ENCODE measurements around the gene SLC1A1. TPM values are rescaled to one million over a fixed set of nuclear protein-coding genes. Genes with fewer than 3 reads are reported as not detected.

The SLC1A1 gene
- total RNA-seq, 4 donors from 2014 or later, result 2.3 to 4.3 (median 3.1) TPM

- no peak for DNase-seq
- WGBS, 2 donors, result 27 to 50% methylated on average over 1 of the region's 1 CpG
- TF ChIP-seq CTCF (IDR thresholded peaks at IDR 0.05) (no peak), POLR2A (IDR thresholded peaks at IDR 0.05) (no peak)
- Histone ChIP-seq H3K27ac (no peak overlapping the region), H3K27me3 (no peaks in the 10 kb centered on the region), H3K9me3 (no peaks in the 10 kb centered on the region), H3K4me1 (peaks cover 0 to 12% (median 0%) of the 10 kb centered on the region in 3 donors), H3K4me3 (no peak overlapping the region), H3K36me3 (peaks cover 0 to 13% (median 0%) of the 10 kb centered on the region in 3 donors)
- intact Hi-C loops (cut with DNase I), result loop anchor here (10.0 kb wide), 1 partner anchor 87 kb away; the partner anchor contains the start of gene SLC1A1
Observed at GRCh38 chr9:4581861-4582565, 91.7 kb downstream of the SLC1A1 start.

GRCh38 chr9:4583001-4583400 is 92.7 kb downstream of the SLC1A1 start:
- intact Hi-C loops (cut with DNase I), result loop anchor here (10.0 kb wide), 1 partner anchor 88 kb away; the partner anchor contains the start of gene SLC1A1
- Histone ChIP-seq H3K4me3 (no peak overlapping the region), H3K27ac (no peak overlapping the region), H3K27me3 (no peaks in the 10 kb centered on the region), H3K9me3 (no peaks in the 10 kb centered on the region), H3K4me1 (peaks cover 0 to 12% (median 0%) of the 10 kb centered on the region in 3 donors), H3K36me3 (peaks cover 0 to 7% (median 0%) of the 10 kb centered on the region in 3 donors)
- DNase-seq, result no peak
- WGBS, 2 donors, result 94 to 100% methylated on average over 1 to 8 of the region's 12 CpGs
- TF ChIP-seq CTCF (IDR thresholded peaks at IDR 0.05), result no peak
- TF ChIP-seq POLR2A (IDR thresholded peaks at IDR 0.05), result no peak

GRCh38 chr9:4584636-4585035 is 94.4 kb downstream of the SLC1A1 start:
- no peak overlapping the region for H3K4me3 ChIP-seq
- 100% methylated on average over 1 of the region's 1 CpG; no CpG with 5 or more reads in 1 of the 2 donors for WGBS, 2 donors
- peaks cover 0 to 7% (median 0%) of the 10 kb centered on the region in 3 donors for H3K36me3 ChIP-seq
- peaks cover 0 to 12% (median 0%) of the 10 kb centered on the region in 3 donors for H3K4me1 ChIP-seq
- H3K27me3 ChIP-seq, result no peaks in the 10 kb centered on the region
- intact Hi-C loops (cut with DNase I), result loop anchor here (10.0 kb wide), 1 partner anchor 90 kb away; the partner anchor contains the start of gene SLC1A1
- H3K27ac ChIP-seq, result no peak overlapping the region
- no peak for TF ChIP-seq POLR2A (IDR thresholded peaks at IDR 0.05)
- TF ChIP-seq CTCF (IDR thresholded peaks at IDR 0.05), result no peak
- H3K9me3 ChIP-seq, result no peaks in the 10 kb centered on the region
- DNase-seq, result no peak

GRCh38 chr9:4585135-4585534 is 94.9 kb downstream of the SLC1A1 start:
- H3K9me3 ChIP-seq, result no peaks in the 10 kb centered on the region
- intact Hi-C loops (cut with DNase I), result loop anchor here (10.0 kb wide), 1 partner anchor 90 kb away; the partner anchor contains the start of gene SLC1A1
- no peaks in the 10 kb centered on the region for H3K27me3 ChIP-seq
- peaks cover 0 to 14% (median 0%) of the 10 kb centered on the region in 3 donors for H3K4me1 ChIP-seq
- no peak for DNase-seq
- WGBS, 2 donors, result 92 to 93% methylated on average over 4 to 5 of the region's 5 CpGs
- TF ChIP-seq CTCF (IDR thresholded peaks at IDR 0.05) (no peak), POLR2A (IDR thresholded peaks at IDR 0.05) (no peak)
- H3K4me3 ChIP-seq, result no peak overlapping the region
- peaks cover 0 to 7% (median 0%) of the 10 kb centered on the region in 3 donors for H3K36me3 ChIP-seq
- no peak overlapping the region for H3K27ac ChIP-seq

- Histone ChIP-seq H3K36me3 (no peaks in the 10 kb centered on the region), H3K4me1 (peaks cover 0 to 21% (median 7%) of the 10 kb centered on the region in 3 donors), H3K27me3 (no peaks in the 10 kb centered on the region), H3K27ac (peak overlapping the region in 1 of 4 donors; percentile 16), H3K9me3 (no peaks in the 10 kb centered on the region), H3K4me3 (no peak overlapping the region)
- no peak for TF ChIP-seq POLR2A (IDR thresholded peaks at IDR 0.05)
- TF ChIP-seq CTCF (IDR thresholded peaks at IDR 0.05), result no peak
- intact Hi-C loops (cut with DNase I), result loop anchor here (10.0 kb wide), 1 partner anchor 94 kb away; the partner anchor contains the start of gene SLC1A1
- WGBS, 2 donors, result 59 to 60% methylated on average over 2 of the region's 2 CpGs
- DNase-seq, result no peak
Observed at GRCh38 chr9:4588721-4589120, 98.5 kb downstream of the SLC1A1 start.

Measured in esophagus squamous epithelium (tissue), 5 donors.